ENCODE measurements around the gene SYNGR2. TPM values are rescaled to one million over a fixed set of nuclear protein-coding genes. Genes with fewer than 3 reads are reported as not detected.
"Not testable (repeated sequence)": the region's sequence is repeated elsewhere in the genome, so short reads cannot be mapped to it uniquely, and the experiment has no call there.

Gene SYNGR2
- polyA plus RNA-seq, 3 donors, result 270 to 402 (median 350) TPM

- H3K4me1 ChIP-seq (ENCODE audit: control insufficient read depth in 1 of 2, insufficient read depth in 2 of 2, low read length in 2 of 2), result peaks cover 81 to 82% of the 10 kb centered on the region in 2 donors
These were observed 3.3 kb downstream of the SYNGR2 start for GRCh38 chr17:78171591-78172248.

GRCh38 chr17:78172249-78173051 lies 4.1 kb downstream of the SYNGR2 start:
- Mint-ChIP-seq H3K9me3 (peaks cover 0 to 3% (median 0%) of the 10 kb centered on the region in 7 donors), H3K27me3 (ENCODE audit: low read depth in 3 of 3) (no peaks in the 10 kb centered on the region), H3K4me3 (peak overlapping the region; percentile 77 to 87), H3K27ac (peak overlapping the region; percentile 93 to 98 (median 96)), H3K36me3 (peaks cover 34 to 48% of the 10 kb centered on the region in 2 donors), H3K4me1 (peaks cover 78% of the 10 kb centered on the region)
- Histone ChIP-seq H3K36me3 (replicated peaks in 1 of 2; ENCODE audit: control insufficient read depth in 1 of 2, insufficient read depth in 2 of 2, low read length in 2 of 2) (peaks cover 11 to 16% of the 10 kb centered on the region in 2 donors), H3K4me3 (replicated peaks in 1 of 3; ENCODE audit: low read depth in 2 of 3, low read length in 3 of 3) (peak overlapping the region in 2 of 3 experiments; percentile 13 to 85), H3K9ac (ENCODE audit: insufficient read depth, low read length, poor library complexity, severe bottlenecking) (peak overlapping the region; percentile 43), H3K27ac (ENCODE audit: low read depth in 1 of 2, low read length in 2 of 2) (peak overlapping the region; percentile 82 to 86), H3K79me2 (ENCODE audit: insufficient read depth, low read length) (peaks cover 49% of the 10 kb centered on the region), H3K27me3 (ENCODE audit: control insufficient read depth in 2 of 2, insufficient read depth in 2 of 2, low read length in 2 of 2) (no peaks in the 10 kb centered on the region), H3K4me2 (replicated peaks; ENCODE audit: extremely low read depth, low read length, poor library complexity, severe bottlenecking) (peak overlapping the region; percentile 76), H3K4me1 (ENCODE audit: control insufficient read depth in 1 of 2, insufficient read depth in 2 of 2, low read length in 2 of 2) (peaks cover 85 to 86% of the 10 kb centered on the region in 2 donors), H3K9me3 (replicated peaks in 1 of 2; ENCODE audit: control insufficient read depth in 1 of 2, insufficient read depth in 1 of 2, low read length in 2 of 2) (no peaks in the 10 kb centered on the region), H2AFZ (ENCODE audit: insufficient read depth, low read depth, low read length, poor library complexity, severe bottlenecking) (no peak overlapping the region), H4K20me1 (ENCODE audit: insufficient read depth, low read length) (peaks cover 29% of the 10 kb centered on the region)
- peak in 2 of 3 donors; percentile 61 to 66 for DNase-seq
- no peak for TF ChIP-seq CTCF (IDR thresholded peaks at IDR 0.05)
- 23% methylated on average over 13 of the region's 19 CpGs for WGBS (ENCODE audit: insufficient coverage)
- intact Hi-C loops (cut with micrococcal nuclease), result loop anchor here (5.0 kb wide), 3 partner anchors 35 to 60 kb away; partner anchors contain the start of gene TMC6 (in 1 of the 2)

More at GRCh38 chr17:78171591-78172248, 3.3 kb downstream of the SYNGR2 start:
- H3K9me3 Mint-ChIP-seq; H3K27me3 Mint-ChIP-seq (ENCODE audit: low read depth in 3 of 3); H2AFZ ChIP-seq (ENCODE audit: insufficient read depth, low read depth, low read length, poor library complexity, severe bottlenecking); H3K9me3 ChIP-seq (replicated peaks in 1 of 2; ENCODE audit: control insufficient read depth in 1 of 2, insufficient read depth in 1 of 2, low read length in 2 of 2); H3K27me3 ChIP-seq (ENCODE audit: control insufficient read depth in 2 of 2, insufficient read depth in 2 of 2, low read length in 2 of 2); DNase-seq: not testable (repeated sequence)
- H3K4me2 ChIP-seq (replicated peaks; ENCODE audit: extremely low read depth, low read length, poor library complexity, severe bottlenecking), result peak overlapping the region; percentile 76
- intact Hi-C loops (cut with micrococcal nuclease), result loop anchor here (5.0 kb wide), 3 partner anchors 34 to 59 kb away; partner anchors contain the start of gene TMC6 (in 1 of the 2)
- peaks cover 11 to 16% of the 10 kb centered on the region in 2 donors for H3K36me3 ChIP-seq (replicated peaks in 1 of 2; ENCODE audit: control insufficient read depth in 1 of 2, insufficient read depth in 2 of 2, low read length in 2 of 2)
- 65% methylated on average over 9 of the region's 19 CpGs for WGBS (ENCODE audit: insufficient coverage)
- peak overlapping the region; percentile 77 to 87 for H3K4me3 Mint-ChIP-seq
- peaks cover 78% of the 10 kb centered on the region for H3K4me1 Mint-ChIP-seq
- peak overlapping the region; percentile 21 for H3K9ac ChIP-seq (ENCODE audit: insufficient read depth, low read length, poor library complexity, severe bottlenecking)
- H3K27ac ChIP-seq (ENCODE audit: low read depth in 1 of 2, low read length in 2 of 2), result peak overlapping the region; percentile 82 to 86
- H3K27ac Mint-ChIP-seq, result peak overlapping the region; percentile 93 to 98 (median 96)
- peaks cover 29% of the 10 kb centered on the region for H4K20me1 ChIP-seq (ENCODE audit: insufficient read depth, low read length)
- peak overlapping the region in 2 of 3 experiments; percentile 13 to 85 for H3K4me3 ChIP-seq (replicated peaks in 1 of 3; ENCODE audit: low read depth in 2 of 3, low read length in 3 of 3)
- H3K79me2 ChIP-seq (ENCODE audit: insufficient read depth, low read length), result peaks cover 49% of the 10 kb centered on the region
- peaks cover 34 to 48% of the 10 kb centered on the region in 2 donors for H3K36me3 Mint-ChIP-seq

Data from CD14-positive monocyte (primary cell).